NCI-H128 (cell line): ENCODE data around the gene SLC39A11.
"Not testable (repeated sequence)": the region's sequence is repeated elsewhere in the genome, so short reads cannot be mapped to it uniquely, and the experiment has no call there.

Source experiments
- DNase-seq: peaks from one replicate; lab custom pipeline; 2025; ENCODE audit not compliant: unreplicated experiment; lab: John Stamatoyannopoulos, UW

SLC39A11 gene

GRCh38 chr17:73092523-73093135, at the start of gene SLC39A11:
SLC39A11 (minus strand) TSS chr17:73092688; CDS start chr17:73088764, 3,924 bp downstream.
- DNase-seq = peak; percentile 65

GRCh38 chr17:73141411-73141810, 48.9 kb upstream of the SLC39A11 start:
- no peak for DNase-seq

GRCh38 chr17:73140566-73140965, 48.1 kb upstream of the SLC39A11 start:
- DNase-seq = no peak

- DNase-seq = no peak
Measured at GRCh38 chr17:73139296-73139695, 46.8 kb upstream of the SLC39A11 start.

- no peak for DNase-seq
Measured at GRCh38 chr17:73138541-73139138, 46.2 kb upstream of the SLC39A11 start.

- DNase-seq = no peak
Measured at GRCh38 chr17:73137376-73137775, 44.9 kb upstream of the SLC39A11 start.

GRCh38 chr17:73135766-73136165, 43.3 kb upstream of the SLC39A11 start:
- no peak for DNase-seq

GRCh38 chr17:73133911-73134649, 41.6 kb upstream of the SLC39A11 start:
- no peak for DNase-seq

- DNase-seq = no peak
Measured at GRCh38 chr17:73132085-73132492, 39.6 kb upstream of the SLC39A11 start.

- not testable (repeated sequence) for DNase-seq
Measured at GRCh38 chr17:73131439-73131838, 39.0 kb upstream of the SLC39A11 start.

- no peak for DNase-seq
Measured at GRCh38 chr17:73130977-73131376, 38.5 kb upstream of the SLC39A11 start.

GRCh38 chr17:73128496-73128895, 36.0 kb upstream of the SLC39A11 start:
- DNase-seq = no peak

GRCh38 chr17:73126716-73127473, 34.4 kb upstream of the SLC39A11 start:
- DNase-seq = no peak

- no peak for DNase-seq
Measured at GRCh38 chr17:73123606-73124320, 31.3 kb upstream of the SLC39A11 start.

- DNase-seq = no peak
Measured at GRCh38 chr17:73122953-73123605, 30.6 kb upstream of the SLC39A11 start.

- DNase-seq = no peak
Measured at GRCh38 chr17:73121506-73121905, 29.0 kb upstream of the SLC39A11 start.

- no peak for DNase-seq
Measured at GRCh38 chr17:73119631-73120030, 27.1 kb upstream of the SLC39A11 start.

- DNase-seq = peak; percentile 5
Measured at GRCh38 chr17:73118951-73119391, 26.5 kb upstream of the SLC39A11 start.

GRCh38 chr17:73118139-73118538, 25.7 kb upstream of the SLC39A11 start:
- DNase-seq = no peak

GRCh38 chr17:73112246-73112645, 19.8 kb upstream of the SLC39A11 start:
- DNase-seq = no peak
